Pancreas (tissue), 10 donors: ENCODE measurements around the gene SHOX. TPM values are rescaled to one million over a fixed set of nuclear protein-coding genes. Genes with fewer than 3 reads are reported as not detected.
"Not testable (repeated sequence)": the region's sequence is repeated elsewhere in the genome, so short reads cannot be mapped to it uniquely, and the experiment has no call there.

Experiments
- ATAC-seq, 4 donors: fragments of 200-7000 bp; cut with Tn5 transposase; one replicate each; pipeline versions ENCODE4 v1.8.0 to v1.9.1; 2020; ENCODE audit warnings: mild to moderate bottlenecking in 4 of 4, moderate library complexity in 4 of 4
- DNase-seq, 6 donors: peaks; one replicate each; pipeline ENCODE4 v3.0.0-alpha.2; 2020
- FAIRE-seq: peaks from 2 replicates; lab custom pipeline; 2012; peaks lifted over from hg19 to GRCh38; lab: Jason Lieb, UNC
- H3K27ac ChIP-seq, 4 donors: fragments of 200-600 bp; sonication (generic); 1 replicate in 3 of 4; 2 replicates in 1 of 4; pipeline versions ENCODE4 v1.5.0 to v1.8.0; 2020
- H3K27me3 ChIP-seq, 4 donors: fragments of 200-600 bp; one replicate each; pipeline ENCODE4 v1.8.0; 2021
- H3K36me3 ChIP-seq, 3 donors: fragments of 200-600 bp; sonication (generic) in 1 of 3; one replicate each; pipeline versions ENCODE4 v1.5.0 to v1.8.0; 2020 to 2021
- H3K4me1 ChIP-seq, 3 donors: fragments of 200-600 bp; one replicate each; pipeline ENCODE4 v1.8.0; 2021
- H3K4me3 ChIP-seq, 4 donors: fragments of 200-600 bp; sonication (generic) in 2 of 4; one replicate each; pipeline versions ENCODE4 v1.5.0 to v1.8.0; 2020 to 2021
- H3K9me3 ChIP-seq, 4 donors: fragments of 200-600 bp; one replicate each; pipeline ENCODE4 v1.8.0; 2021
- WGBS, 2 donors: extraction: QIAGEN DNeasy Blood & Tissue Kit; methylation state at CpG; one replicate each; pipeline ENCODE4 v1.1.7; 2013; 5-methylcytosine and 5-hydroxymethylcytosine counted together
- intact Hi-C, 3 donors: fragments of 100-400 bp; cut with DNase I; formaldehyde crosslinking; loops; one replicate each; pipeline versions ENCODE4 v1.11.1 to v1.14.2; 2022
- polyA plus RNA-seq, 2 donors: library from polyadenylated mRNA; stranded (reverse); fragments of 200-250 nt; gene quantifications; one replicate each; pipeline ENCODE4 v1.2.3, GENCODE V29; 2013
- total RNA-seq, 6 donors: library from RNA; stranded (reverse); fragmentation: NEBNext Ultra II Directional in 4 of 6; extraction: Animal tissue kit (Norgen Biotek cat#: 25700) in 4 of 6; gene quantifications; one replicate each; pipeline versions ENCODE4 v1.2.1 to v1.2.4, GENCODE V29; 2021 to 2023
- TF ChIP-seq, protein P1 (sequence below), 4 donors: fragments of 200-600 bp; sonication (generic) in 3 of 4; IDR thresholded peaks; one replicate each; pipeline versions ENCODE4 v1.5.0 to v1.8.0; 2021; ENCODE audit warnings: antibody characterized with exemption in 4 of 4
- donor health status: healthy with polysubstance abuse.
- donor health status: DM: no; HTN: no; CAD: no; lungs with moderate emphysema.
- donor health status: DM: no; HTN: no; CAD: no.
- donor health status: control.
- donor health status: control.
- donor health status: Bipolar disorder and iron deficiency.
- donor health status: DM: yes; HTN: yes; CAD: no.
- donor health status: DM: no; HTN: no; CAD: no.
- donor health status: DM: no; HTN: no; CAD: no.
- donor health status: DM: yes; HTN: yes; CAD: no.

SHOX gene
- total and polyA plus RNA-seq, 8 donors, result not detected

DNA sequence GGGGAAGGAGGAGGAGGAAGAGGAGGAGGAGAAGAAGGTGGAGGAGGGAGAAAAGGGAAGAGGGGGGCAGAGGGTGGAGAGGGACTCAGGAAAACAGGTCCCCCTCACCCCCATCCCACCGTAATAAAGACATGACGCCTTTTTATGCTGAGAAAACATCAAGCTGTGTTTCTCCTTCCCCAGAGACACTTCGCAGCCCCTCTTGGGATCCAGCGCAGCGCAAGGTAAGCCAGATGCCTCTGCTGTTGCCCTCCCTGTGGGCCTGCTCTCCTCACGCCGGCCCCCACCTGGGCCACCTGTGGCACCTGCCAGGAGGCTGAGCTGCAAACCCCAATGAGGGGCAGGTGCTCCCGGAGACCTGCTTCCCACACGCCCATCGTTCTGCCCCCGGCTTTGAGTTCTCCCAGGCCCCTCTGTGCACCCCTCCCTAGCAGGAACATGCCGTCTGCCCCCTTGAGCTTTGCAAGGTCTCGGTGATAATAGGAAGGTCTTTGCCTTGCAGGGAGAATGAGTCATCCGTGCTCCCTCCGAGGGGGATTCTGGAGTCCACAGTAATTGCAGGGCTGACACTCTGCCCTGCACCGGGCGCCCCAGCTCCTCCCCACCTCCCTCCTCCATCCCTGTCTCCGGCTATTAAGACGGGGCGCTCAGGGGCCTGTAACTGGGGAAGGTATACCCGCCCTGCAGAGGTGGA lies 45.3 kb upstream of the SHOX start:
- FAIRE-seq (no peak), DNase-seq (no peak), ATAC-seq (no peak)
- no peak overlapping the region for H3K4me3 ChIP-seq
- WGBS, 2 donors, result 26 to 31% methylated on average over 17 to 21 of the region's 21 CpGs
- intact Hi-C loops, result no loop called here
- H3K27ac ChIP-seq, result no peak overlapping the region
- no peaks in the 10 kb centered on the region for H3K4me1 ChIP-seq
- no peaks in the 10 kb centered on the region for H3K9me3 ChIP-seq
- TF ChIP-seq, protein P1, sequence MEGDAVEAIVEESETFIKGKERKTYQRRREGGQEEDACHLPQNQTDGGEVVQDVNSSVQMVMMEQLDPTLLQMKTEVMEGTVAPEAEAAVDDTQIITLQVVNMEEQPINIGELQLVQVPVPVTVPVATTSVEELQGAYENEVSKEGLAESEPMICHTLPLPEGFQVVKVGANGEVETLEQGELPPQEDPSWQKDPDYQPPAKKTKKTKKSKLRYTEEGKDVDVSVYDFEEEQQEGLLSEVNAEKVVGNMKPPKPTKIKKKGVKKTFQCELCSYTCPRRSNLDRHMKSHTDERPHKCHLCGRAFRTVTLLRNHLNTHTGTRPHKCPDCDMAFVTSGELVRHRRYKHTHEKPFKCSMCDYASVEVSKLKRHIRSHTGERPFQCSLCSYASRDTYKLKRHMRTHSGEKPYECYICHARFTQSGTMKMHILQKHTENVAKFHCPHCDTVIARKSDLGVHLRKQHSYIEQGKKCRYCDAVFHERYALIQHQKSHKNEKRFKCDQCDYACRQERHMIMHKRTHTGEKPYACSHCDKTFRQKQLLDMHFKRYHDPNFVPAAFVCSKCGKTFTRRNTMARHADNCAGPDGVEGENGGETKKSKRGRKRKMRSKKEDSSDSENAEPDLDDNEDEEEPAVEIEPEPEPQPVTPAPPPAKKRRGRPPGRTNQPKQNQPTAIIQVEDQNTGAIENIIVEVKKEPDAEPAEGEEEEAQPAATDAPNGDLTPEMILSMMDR (IDR thresholded peaks at IDR 0.05), result no peak
- H3K27me3 ChIP-seq, result no peaks in the 10 kb centered on the region
- no peaks in the 10 kb centered on the region for H3K36me3 ChIP-seq

DNA sequence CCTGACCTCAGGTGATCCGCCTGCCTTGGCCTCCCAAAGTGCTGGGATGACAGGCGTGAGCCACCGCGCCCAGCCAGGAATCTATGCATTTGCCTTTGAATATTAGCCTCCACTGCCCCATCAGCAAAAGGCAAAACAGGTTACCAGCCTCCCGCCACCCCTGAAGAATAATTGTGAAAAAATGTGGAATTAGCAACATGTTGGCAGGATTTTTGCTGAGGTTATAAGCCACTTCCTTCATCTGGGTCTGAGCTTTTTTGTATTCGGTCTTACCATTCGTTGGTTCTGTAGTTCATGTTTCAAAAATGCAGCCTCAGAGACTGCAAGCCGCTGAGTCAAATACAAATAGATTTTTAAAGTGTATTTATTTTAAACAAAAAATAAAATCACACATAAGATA lies 44.2 kb upstream of the SHOX start:
- TF ChIP-seq, protein P1 (IDR thresholded peaks at IDR 0.05), result no peak
- Histone ChIP-seq H3K9me3 (no peaks in the 10 kb centered on the region), H3K36me3 (no peaks in the 10 kb centered on the region), H3K27me3 (no peaks in the 10 kb centered on the region), H3K4me3 (no peak overlapping the region), H3K27ac (no peak overlapping the region), H3K4me1 (no peaks in the 10 kb centered on the region)
- FAIRE-seq, result no peak
- intact Hi-C loops, result no loop called here
- 71 to 82% methylated on average over 8 of the region's 8 CpGs for WGBS, 2 donors
- DNase-seq, result no peak
- ATAC-seq, result no peak

GRCh38 chrX:589261-589660 lies 41.3 kb upstream of the SHOX start:
- H3K4me3 ChIP-seq, ATAC-seq, H3K36me3 ChIP-seq, H3K27ac ChIP-seq, intact Hi-C loops, FAIRE-seq, H3K27me3 ChIP-seq, H3K4me1 ChIP-seq, DNase-seq, H3K9me3 ChIP-seq: not testable (repeated sequence)
- 75 to 81% methylated on average over 20 of the region's 20 CpGs for WGBS, 2 donors

DNA sequence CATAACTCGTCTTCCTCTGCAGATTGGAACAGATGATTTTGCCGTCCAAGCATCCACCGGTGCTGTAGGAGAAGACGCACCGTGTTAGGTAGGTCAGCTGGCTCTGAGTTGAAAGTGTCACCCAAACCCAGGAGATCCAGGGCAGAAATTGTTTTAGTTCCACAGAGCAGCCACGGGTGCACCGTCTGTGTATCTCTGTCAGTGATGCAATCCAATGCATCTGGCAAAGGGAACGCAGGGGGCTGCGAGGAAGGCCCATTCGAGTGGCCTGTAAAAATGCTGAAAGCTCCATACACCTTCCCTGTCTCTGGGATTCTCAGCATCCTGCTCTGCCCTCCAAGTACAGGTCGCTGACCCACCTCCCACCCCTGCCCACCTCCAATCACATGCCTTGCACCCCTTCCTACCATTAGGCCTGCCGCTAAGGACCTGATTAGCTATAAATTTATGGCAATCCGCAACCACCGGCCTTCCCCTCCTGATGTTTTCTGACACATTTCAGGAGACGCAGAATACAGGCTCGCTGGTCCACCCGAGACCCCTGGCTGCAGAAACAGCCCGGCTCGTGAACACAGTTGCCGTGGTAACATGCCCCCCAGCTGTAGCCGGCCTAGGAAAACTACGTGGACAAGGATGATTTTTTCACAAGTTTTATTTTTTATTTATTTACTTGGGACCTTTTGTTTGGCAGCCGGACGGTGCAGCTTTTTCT lies 39.7 kb upstream of the SHOX start:
- ATAC-seq, result no peak
- no peak for DNase-seq
- Histone ChIP-seq H3K9me3 (no peaks in the 10 kb centered on the region), H3K27me3 (no peaks in the 10 kb centered on the region), H3K4me3 (no peak overlapping the region), H3K36me3 (no peaks in the 10 kb centered on the region), H3K27ac (no peak overlapping the region), H3K4me1 (no peaks in the 10 kb centered on the region)
- intact Hi-C loops, result no loop called here
- TF ChIP-seq, protein P1 (IDR thresholded peaks at IDR 0.05), result no peak
- FAIRE-seq, result no peak
- 63 to 68% methylated on average over 24 of the region's 24 CpGs for WGBS, 2 donors

GRCh38 chrX:599837-600715 lies 30.5 kb upstream of the SHOX start:
- H3K36me3 ChIP-seq, result no peaks in the 10 kb centered on the region
- H3K4me3 ChIP-seq, result no peak overlapping the region
- no peak for DNase-seq
- FAIRE-seq, result no peak
- H3K9me3 ChIP-seq, result no peaks in the 10 kb centered on the region
- H3K4me1 ChIP-seq, result no peaks in the 10 kb centered on the region
- intact Hi-C loops, result no loop called here
- no peak for ATAC-seq
- TF ChIP-seq, protein P1 (IDR thresholded peaks at IDR 0.05), result no peak
- no peak overlapping the region for H3K27ac ChIP-seq
- WGBS, 2 donors, result 43 to 57% methylated on average over 18 of the region's 18 CpGs
- no peaks in the 10 kb centered on the region for H3K27me3 ChIP-seq

- H3K27me3 ChIP-seq, H3K4me3 ChIP-seq, ATAC-seq, DNase-seq, H3K9me3 ChIP-seq, FAIRE-seq, H3K27ac ChIP-seq, intact Hi-C loops, H3K4me1 ChIP-seq, H3K36me3 ChIP-seq: not testable (repeated sequence)
- WGBS, 2 donors, result 75 to 84% methylated on average over 9 of the region's 9 CpGs
Measured at GRCh38 chrX:603029-603428, 27.6 kb upstream of the SHOX start.

GRCh38 chrX:604616-605015 lies 26.0 kb upstream of the SHOX start:
- FAIRE-seq, ATAC-seq, H3K4me1 ChIP-seq: not testable (repeated sequence)

DNA sequence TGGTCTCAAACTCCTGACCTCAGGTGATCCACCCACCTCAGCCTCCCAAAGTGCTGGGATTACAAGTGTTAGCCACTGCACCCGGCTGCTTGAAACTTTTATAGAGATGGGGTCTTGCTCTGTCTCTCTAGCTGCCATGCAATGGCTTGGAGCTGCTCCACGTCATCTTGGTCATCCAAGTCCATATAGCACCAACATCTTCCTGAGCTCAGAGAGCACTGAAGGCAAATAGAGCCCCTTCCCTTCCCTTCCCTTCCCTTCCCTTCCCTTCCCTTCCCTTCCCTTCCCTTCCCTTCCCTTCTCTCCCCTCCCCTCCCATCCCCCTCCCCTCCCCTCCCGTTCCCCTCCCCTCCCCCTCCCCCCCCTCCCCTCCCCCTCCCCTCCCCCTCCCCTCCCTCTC lies 22.5 kb upstream of the SHOX start:
- DNase-seq, H3K27ac ChIP-seq, ATAC-seq, H3K9me3 ChIP-seq, H3K4me1 ChIP-seq, H3K36me3 ChIP-seq, H3K4me3 ChIP-seq, intact Hi-C loops, H3K27me3 ChIP-seq, FAIRE-seq: not testable (repeated sequence)
- WGBS, 2 donors, result 49 to 68% methylated on average over 2 of the region's 3 CpGs

More at GRCh38 chrX:604616-605015, 26.0 kb upstream of the SHOX start:
- H3K9me3 ChIP-seq, DNase-seq, intact Hi-C loops, H3K36me3 ChIP-seq, H3K27me3 ChIP-seq, H3K4me3 ChIP-seq, H3K27ac ChIP-seq: not testable (repeated sequence)
